OCI-LY3 (cell line): ENCODE measurements around the gene EID2.

Experiments
- H2AFZ ChIP-seq: fragments of 200-600, 300-600 bp; shearing (Covaris generic); 2 replicates; pipeline ENCODE4 v1.6.0; 2014; ENCODE audit warnings: antibody characterized with exemption, low read depth, low read length
- H3K27ac ChIP-seq: fragments of 200-600, 300-600 bp; sonication (generic); 2 replicates; pipeline ENCODE4 v1.5.1; 2014; ENCODE audit warnings: mild to moderate bottlenecking, low read length, moderate library complexity, mixed read lengths
- H3K27me3 ChIP-seq: fragments of 200-600, 300-600 bp; sonication (generic); 2 replicates; pipeline ENCODE4 v1.6.1; 2014; ENCODE audit warnings: low read depth, low read length, mixed read lengths
- H3K36me3 ChIP-seq: fragments of 200-600, 300-600 bp; sonication (generic); replicated peaks from 2 replicates; pipeline ENCODE3; 2014; ENCODE audit warnings: low read depth, low read length, mixed read lengths
- H3K4me1 ChIP-seq: fragments of 300-600, 200-600 bp; sonication (generic); 2 replicates; pipeline ENCODE4 v1.6.1; 2014; ENCODE audit warnings: low read length, mixed read lengths
- H3K4me2 ChIP-seq: fragments of 200-600, 300-600 bp; sonication (generic); 2 replicates; pipeline ENCODE4 v1.6.1; 2014; ENCODE audit warnings: low read length, mixed read lengths
- H3K4me3 ChIP-seq: fragments of 300-600, 200-600 bp; sonication (generic); 2 replicates; pipeline ENCODE4 v1.5.1; 2014; ENCODE audit warnings: antibody characterized with exemption, mild to moderate bottlenecking, low read length, moderate library complexity
- H3K79me2 ChIP-seq: fragments of 300-600, 200-600 bp; shearing (Covaris generic); 2 replicates; pipeline ENCODE4 v1.6.1; 2014; ENCODE audit warnings: mild to moderate bottlenecking, low read length, mixed read lengths
- H3K9ac ChIP-seq: fragments of 300-600, 200-600 bp; shearing (Covaris generic); 2 replicates; pipeline ENCODE4 v1.6.0; 2014; ENCODE audit warnings: mild to moderate bottlenecking, low read length, moderate library complexity
- H3K9me3 ChIP-seq: fragments of 200-600, 300-600 bp; shearing (Covaris generic); 2 replicates; pipeline ENCODE4 v1.6.1; 2014; ENCODE audit warnings: low read length, mixed read lengths; ENCODE audit not compliant: insufficient read depth
- H4K20me1 ChIP-seq: fragments of 200-600, 300-600 bp; sonication (generic); 2 replicates; pipeline ENCODE4 v1.6.1; 2016; ENCODE audit warnings: low read length, mixed read lengths; ENCODE audit not compliant: insufficient read depth
- EZH2phosphoT487 ChIP-seq: fragments of 200-600 bp; shearing (Covaris generic); IDR thresholded peaks from 2 replicates; pipeline ENCODE4 v1.6.1; 2018; ENCODE audit warnings: antibody characterized with exemption, mixed run types, low read depth
- TF ChIP-seq, protein P1 (sequence below): fragments of 200-600, 300-600 bp; sonication (generic); IDR thresholded peaks from 2 replicates; pipeline ENCODE4 v1.5.1; 2014; ENCODE audit warnings: antibody characterized with exemption, low read length, low read depth

The EID2 gene

DNA sequence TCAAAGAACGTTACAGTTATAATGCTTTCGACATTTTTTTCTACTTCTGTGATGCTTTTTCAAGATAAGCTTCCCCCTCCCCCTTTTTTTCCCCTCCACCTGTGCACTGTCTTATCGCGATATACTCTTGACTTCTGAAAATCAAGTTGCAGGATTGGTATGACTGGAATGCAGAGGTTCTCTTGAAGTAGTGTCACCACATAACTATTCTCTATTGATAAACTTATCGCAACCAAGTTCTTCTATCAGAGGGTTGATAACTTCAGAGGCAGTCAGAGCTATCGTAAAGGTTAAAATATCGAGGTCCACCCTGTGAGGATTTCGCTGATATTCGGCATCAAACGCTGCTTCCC, 820 bp downstream of the EID2 start:
- Histone ChIP-seq H3K36me3 (peaks cover 4% of the 10 kb centered on the region), H4K20me1 (peaks cover 5% of the 10 kb centered on the region; the same call in 1 of the 2 replicates), H3K27me3 (0 out of 2 replicates have a peak, but pooled peaks cover 4% of the 10 kb centered on the region), H3K4me2 (peak overlapping the region; percentile 96), H3K9me3 (no peaks in the 10 kb centered on the region), H3K9ac (peak overlapping the region; percentile 88), H3K4me1 (peaks cover 17% of the 10 kb centered on the region), H3K27ac (no peak overlapping the region), H3K79me2 (peaks cover 25% of the 10 kb centered on the region), H3K4me3 (peak overlapping the region; percentile 94), H2AFZ (0 out of 2 replicates have a peak overlapping the region, but pooled peaks have one; percentile 30)
- no peak for TF ChIP-seq EZH2phosphoT487
- TF ChIP-seq, protein P1, sequence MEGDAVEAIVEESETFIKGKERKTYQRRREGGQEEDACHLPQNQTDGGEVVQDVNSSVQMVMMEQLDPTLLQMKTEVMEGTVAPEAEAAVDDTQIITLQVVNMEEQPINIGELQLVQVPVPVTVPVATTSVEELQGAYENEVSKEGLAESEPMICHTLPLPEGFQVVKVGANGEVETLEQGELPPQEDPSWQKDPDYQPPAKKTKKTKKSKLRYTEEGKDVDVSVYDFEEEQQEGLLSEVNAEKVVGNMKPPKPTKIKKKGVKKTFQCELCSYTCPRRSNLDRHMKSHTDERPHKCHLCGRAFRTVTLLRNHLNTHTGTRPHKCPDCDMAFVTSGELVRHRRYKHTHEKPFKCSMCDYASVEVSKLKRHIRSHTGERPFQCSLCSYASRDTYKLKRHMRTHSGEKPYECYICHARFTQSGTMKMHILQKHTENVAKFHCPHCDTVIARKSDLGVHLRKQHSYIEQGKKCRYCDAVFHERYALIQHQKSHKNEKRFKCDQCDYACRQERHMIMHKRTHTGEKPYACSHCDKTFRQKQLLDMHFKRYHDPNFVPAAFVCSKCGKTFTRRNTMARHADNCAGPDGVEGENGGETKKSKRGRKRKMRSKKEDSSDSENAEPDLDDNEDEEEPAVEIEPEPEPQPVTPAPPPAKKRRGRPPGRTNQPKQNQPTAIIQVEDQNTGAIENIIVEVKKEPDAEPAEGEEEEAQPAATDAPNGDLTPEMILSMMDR = no peak

DNA sequence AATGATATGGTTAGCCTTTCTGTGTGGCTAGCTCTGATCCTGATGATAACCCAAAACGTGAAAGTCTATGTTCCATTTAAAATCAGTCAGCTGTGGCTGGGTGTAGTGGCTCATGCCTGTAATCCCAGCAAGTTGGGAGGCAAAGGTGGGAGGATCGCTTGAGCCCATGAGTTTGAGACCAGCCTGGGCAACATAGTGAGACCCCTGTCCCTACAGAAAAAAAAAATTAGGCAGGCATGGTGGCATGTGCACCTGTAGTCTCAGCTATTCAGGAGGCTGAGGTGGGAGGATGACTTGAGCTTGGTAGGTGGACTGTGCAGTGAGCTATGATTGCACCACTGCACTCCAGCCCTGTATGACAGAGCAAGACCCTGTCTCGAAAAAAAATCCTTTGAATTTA, 6.2 kb downstream of the EID2 start:
- Histone ChIP-seq H4K20me1 (peaks cover 5% of the 10 kb centered on the region; the same call in 1 of the 2 replicates), H3K9me3 (no peaks in the 10 kb centered on the region), H3K36me3 (peaks cover 10% of the 10 kb centered on the region), H3K27me3 (no peaks in the 10 kb centered on the region), H3K4me3 (no peak overlapping the region), H3K27ac (no peak overlapping the region), H3K4me2 (no peak overlapping the region), H3K4me1 (peaks cover 18% of the 10 kb centered on the region), H3K9ac (no peak overlapping the region), H2AFZ (no peak overlapping the region), H3K79me2 (peaks cover 42% of the 10 kb centered on the region)
- TF ChIP-seq, protein P1 = no peak
- TF ChIP-seq EZH2phosphoT487 = no peak

DNA sequence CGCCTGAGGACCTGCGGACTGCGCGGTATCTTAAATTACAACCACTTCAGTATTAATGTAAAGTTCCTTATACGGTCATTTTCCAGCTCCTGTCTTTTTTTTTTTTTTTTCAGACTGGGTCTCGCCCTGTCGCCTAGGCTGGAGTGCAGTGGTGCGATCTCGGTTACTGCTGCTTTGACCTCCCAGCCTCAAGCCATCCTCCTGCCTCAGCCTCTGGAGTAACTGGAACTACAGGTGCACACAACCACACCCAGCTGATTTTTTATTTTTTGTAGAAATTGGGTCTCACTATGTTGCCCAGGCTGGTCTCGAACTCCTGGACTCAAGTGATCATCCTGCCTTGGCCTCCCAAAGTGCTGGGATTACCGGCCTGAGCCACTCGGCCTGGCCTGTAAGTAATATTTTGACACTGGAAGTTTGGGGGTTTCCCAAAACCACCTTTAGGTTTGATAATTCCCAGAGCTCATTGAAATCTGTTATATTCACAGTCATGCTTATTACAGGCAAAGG, 6.9 kb downstream of the EID2 start:
- H3K27ac ChIP-seq = no peak overlapping the region
- peaks cover 11% of the 10 kb centered on the region for H3K4me1 ChIP-seq
- H3K9me3 ChIP-seq = no peaks in the 10 kb centered on the region
- H3K9ac ChIP-seq = peak overlapping the region; percentile 24
- H4K20me1 ChIP-seq = peaks cover 1% of the 10 kb centered on the region; the same call in 1 of the 2 replicates
- TF ChIP-seq, protein P1 = no peak
- no peak for TF ChIP-seq EZH2phosphoT487
- peak overlapping the region; percentile 68; the same call in 1 of the 2 replicates for H2AFZ ChIP-seq
- peaks cover 34% of the 10 kb centered on the region for H3K79me2 ChIP-seq
- no peaks in the 10 kb centered on the region for H3K27me3 ChIP-seq
- peak overlapping the region; percentile 68 for H3K4me2 ChIP-seq
- H3K36me3 ChIP-seq = peaks cover 6% of the 10 kb centered on the region
- H3K4me3 ChIP-seq = peak overlapping the region; percentile 96

- peak within 1 kb of the TSS; percentile 94 for H3K9ac ChIP-seq
- H4K20me1 ChIP-seq = no peaks in the 10 kb centered on the region
- peak within 1 kb of the TSS; percentile 78 for H2AFZ ChIP-seq
- peak within 1 kb of the TSS; percentile 96 for H3K4me3 ChIP-seq
- peak within 1 kb of the TSS; percentile 44 for H3K27ac ChIP-seq
- H3K9me3 ChIP-seq = no peaks in the 10 kb centered on the region
- H3K27me3 ChIP-seq = no peaks in the 10 kb centered on the region
- TF ChIP-seq, protein P1 = peak; percentile 95
- TF ChIP-seq EZH2phosphoT487 = no peak
- H3K4me1 ChIP-seq = peaks cover 11% of the 10 kb centered on the region
- peak within 1 kb of the TSS; percentile 99 for H3K4me2 ChIP-seq
- peaks cover 6% of the 10 kb centered on the region for H3K36me3 ChIP-seq
- H3K79me2 ChIP-seq = peaks cover 29% of the 10 kb centered on the region
Observed at GRCh38 chr19:39532233-39533002, 7.5 kb downstream of the EID2 start, which contains the start of gene EID2B. EID2B (minus strand) TSS chr19:39532852; CDS start chr19:39532802, 50 bp downstream.
